GM23338 (cell line): ENCODE results near the gene GNRH2.
"Not testable (repeated sequence)": the region's sequence is repeated elsewhere in the genome, so short reads cannot be mapped to it uniquely, and the experiment has no call there.

ENCODE experiments used
- CREB1 ChIP-seq: fragments of 250-450 bp; sonication (Bioruptor Pico); IDR thresholded peaks from 2 replicates; pipeline ENCODE4 v1.5.0; 2020; ENCODE audit warnings: low read depth, mild to moderate bottlenecking, moderate library complexity
- EZH2 ChIP-seq: fragments of 200-600 bp; sonication (generic); IDR thresholded peaks from one replicate; pipeline ENCODE4 v1.8.0; 2017; ENCODE audit warnings: antibody characterized with exemption, mild to moderate bottlenecking, low read depth; ENCODE audit not compliant: unreplicated experiment
- EZH2phosphoT487 ChIP-seq: fragments of 200-600 bp; sonication (generic); IDR thresholded peaks from one replicate; pipeline ENCODE4 v1.8.1; 2018; ENCODE audit warnings: antibody characterized with exemption; ENCODE audit not compliant: unreplicated experiment
- JUNB ChIP-seq: IDR thresholded peaks from one replicate; pipeline ENCODE4 v1.6.1; 2016; ENCODE audit warnings: antibody characterized with exemption; ENCODE audit not compliant: unreplicated experiment
- POLR2AphosphoS5 ChIP-seq: IDR thresholded peaks from 2 replicates; pipeline ENCODE4 v1.6.1; 2016; ENCODE audit warnings: antibody characterized with exemption, low read depth
- ZNF331 ChIP-seq: fragments of 250-450 bp; sonication (Bioruptor Pico); IDR thresholded peaks from 2 replicates; pipeline ENCODE4 v1.5.0; 2020; ENCODE audit warnings: low read depth, mild to moderate bottlenecking, moderate library complexity
- TF ChIP-seq, protein P1 (sequence below), 2 experiments: fragments of 200-600 bp in 1 of 2; sonication (generic) in 1 of 2; conservative IDR thresholded peaks; 2 replicates each; pipeline versions ENCODE4 v1.5.1 to v1.6.1; 2016 to 2017; ENCODE audit warnings: antibody characterized with exemption in 2 of 2, low read depth in 2 of 2, mild to moderate bottlenecking in 2 of 2, moderate library complexity in 1 of 2
- TF ChIP-seq, protein P2 (sequence below): IDR thresholded peaks from one replicate; pipeline ENCODE4 v1.6.1; 2018; ENCODE audit warnings: antibody characterized with exemption; ENCODE audit not compliant: unreplicated experiment
- TF ChIP-seq, protein P3 (sequence below): IDR thresholded peaks from 2 replicates; pipeline ENCODE4 v1.6.1; 2016; ENCODE audit warnings: antibody characterized with exemption

DNA sequence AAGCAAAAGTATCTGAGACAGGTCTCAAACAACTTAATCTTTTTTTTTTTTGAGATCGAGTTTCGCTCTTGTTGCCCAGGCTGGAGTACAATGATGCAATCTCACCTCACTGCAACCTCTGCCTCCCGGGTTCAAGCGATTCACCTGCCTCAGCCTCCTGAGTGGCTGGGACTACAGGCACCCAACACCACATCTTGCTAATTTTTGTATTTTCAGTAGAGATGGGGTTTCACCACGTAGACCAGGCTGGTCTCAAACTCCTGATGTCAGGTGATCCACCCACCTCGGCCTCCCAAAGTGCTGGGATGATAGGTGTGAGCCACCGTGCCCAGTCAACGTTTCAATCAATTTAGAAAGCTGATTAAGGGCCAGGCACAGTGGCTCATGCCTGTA lies 29.8 kb downstream of the GNRH2 start:
- TF ChIP-seq, protein P1, sequence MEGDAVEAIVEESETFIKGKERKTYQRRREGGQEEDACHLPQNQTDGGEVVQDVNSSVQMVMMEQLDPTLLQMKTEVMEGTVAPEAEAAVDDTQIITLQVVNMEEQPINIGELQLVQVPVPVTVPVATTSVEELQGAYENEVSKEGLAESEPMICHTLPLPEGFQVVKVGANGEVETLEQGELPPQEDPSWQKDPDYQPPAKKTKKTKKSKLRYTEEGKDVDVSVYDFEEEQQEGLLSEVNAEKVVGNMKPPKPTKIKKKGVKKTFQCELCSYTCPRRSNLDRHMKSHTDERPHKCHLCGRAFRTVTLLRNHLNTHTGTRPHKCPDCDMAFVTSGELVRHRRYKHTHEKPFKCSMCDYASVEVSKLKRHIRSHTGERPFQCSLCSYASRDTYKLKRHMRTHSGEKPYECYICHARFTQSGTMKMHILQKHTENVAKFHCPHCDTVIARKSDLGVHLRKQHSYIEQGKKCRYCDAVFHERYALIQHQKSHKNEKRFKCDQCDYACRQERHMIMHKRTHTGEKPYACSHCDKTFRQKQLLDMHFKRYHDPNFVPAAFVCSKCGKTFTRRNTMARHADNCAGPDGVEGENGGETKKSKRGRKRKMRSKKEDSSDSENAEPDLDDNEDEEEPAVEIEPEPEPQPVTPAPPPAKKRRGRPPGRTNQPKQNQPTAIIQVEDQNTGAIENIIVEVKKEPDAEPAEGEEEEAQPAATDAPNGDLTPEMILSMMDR (conservative IDR thresholded peaks at IDR 0.05; ENCODE audit: low read depth in 2 of 2) = not testable (repeated sequence)
- TF ChIP-seq, protein P2, sequence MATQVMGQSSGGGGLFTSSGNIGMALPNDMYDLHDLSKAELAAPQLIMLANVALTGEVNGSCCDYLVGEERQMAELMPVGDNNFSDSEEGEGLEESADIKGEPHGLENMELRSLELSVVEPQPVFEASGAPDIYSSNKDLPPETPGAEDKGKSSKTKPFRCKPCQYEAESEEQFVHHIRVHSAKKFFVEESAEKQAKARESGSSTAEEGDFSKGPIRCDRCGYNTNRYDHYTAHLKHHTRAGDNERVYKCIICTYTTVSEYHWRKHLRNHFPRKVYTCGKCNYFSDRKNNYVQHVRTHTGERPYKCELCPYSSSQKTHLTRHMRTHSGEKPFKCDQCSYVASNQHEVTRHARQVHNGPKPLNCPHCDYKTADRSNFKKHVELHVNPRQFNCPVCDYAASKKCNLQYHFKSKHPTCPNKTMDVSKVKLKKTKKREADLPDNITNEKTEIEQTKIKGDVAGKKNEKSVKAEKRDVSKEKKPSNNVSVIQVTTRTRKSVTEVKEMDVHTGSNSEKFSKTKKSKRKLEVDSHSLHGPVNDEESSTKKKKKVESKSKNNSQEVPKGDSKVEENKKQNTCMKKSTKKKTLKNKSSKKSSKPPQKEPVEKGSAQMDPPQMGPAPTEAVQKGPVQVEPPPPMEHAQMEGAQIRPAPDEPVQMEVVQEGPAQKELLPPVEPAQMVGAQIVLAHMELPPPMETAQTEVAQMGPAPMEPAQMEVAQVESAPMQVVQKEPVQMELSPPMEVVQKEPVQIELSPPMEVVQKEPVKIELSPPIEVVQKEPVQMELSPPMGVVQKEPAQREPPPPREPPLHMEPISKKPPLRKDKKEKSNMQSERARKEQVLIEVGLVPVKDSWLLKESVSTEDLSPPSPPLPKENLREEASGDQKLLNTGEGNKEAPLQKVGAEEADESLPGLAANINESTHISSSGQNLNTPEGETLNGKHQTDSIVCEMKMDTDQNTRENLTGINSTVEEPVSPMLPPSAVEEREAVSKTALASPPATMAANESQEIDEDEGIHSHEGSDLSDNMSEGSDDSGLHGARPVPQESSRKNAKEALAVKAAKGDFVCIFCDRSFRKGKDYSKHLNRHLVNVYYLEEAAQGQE = not testable (repeated sequence)
- TF ChIP-seq POLR2AphosphoS5; EZH2; EZH2phosphoT487; CREB1 (CRISPR knock-in tag); JUNB; ZNF331 (CRISPR knock-in tag): not testable (repeated sequence)
- TF ChIP-seq, protein P3, sequence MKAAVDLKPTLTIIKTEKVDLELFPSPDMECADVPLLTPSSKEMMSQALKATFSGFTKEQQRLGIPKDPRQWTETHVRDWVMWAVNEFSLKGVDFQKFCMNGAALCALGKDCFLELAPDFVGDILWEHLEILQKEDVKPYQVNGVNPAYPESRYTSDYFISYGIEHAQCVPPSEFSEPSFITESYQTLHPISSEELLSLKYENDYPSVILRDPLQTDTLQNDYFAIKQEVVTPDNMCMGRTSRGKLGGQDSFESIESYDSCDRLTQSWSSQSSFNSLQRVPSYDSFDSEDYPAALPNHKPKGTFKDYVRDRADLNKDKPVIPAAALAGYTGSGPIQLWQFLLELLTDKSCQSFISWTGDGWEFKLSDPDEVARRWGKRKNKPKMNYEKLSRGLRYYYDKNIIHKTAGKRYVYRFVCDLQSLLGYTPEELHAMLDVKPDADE = not testable (repeated sequence)
